ENCODE results near the gene NSF. TPM values are rescaled to one million over a fixed set of nuclear protein-coding genes. Genes with fewer than 3 reads are reported as not detected.

The NSF gene
- total RNA-seq, 4 donors from 2014 or later: 14.9 to 31.8 (median 18.7) TPM

DNA sequence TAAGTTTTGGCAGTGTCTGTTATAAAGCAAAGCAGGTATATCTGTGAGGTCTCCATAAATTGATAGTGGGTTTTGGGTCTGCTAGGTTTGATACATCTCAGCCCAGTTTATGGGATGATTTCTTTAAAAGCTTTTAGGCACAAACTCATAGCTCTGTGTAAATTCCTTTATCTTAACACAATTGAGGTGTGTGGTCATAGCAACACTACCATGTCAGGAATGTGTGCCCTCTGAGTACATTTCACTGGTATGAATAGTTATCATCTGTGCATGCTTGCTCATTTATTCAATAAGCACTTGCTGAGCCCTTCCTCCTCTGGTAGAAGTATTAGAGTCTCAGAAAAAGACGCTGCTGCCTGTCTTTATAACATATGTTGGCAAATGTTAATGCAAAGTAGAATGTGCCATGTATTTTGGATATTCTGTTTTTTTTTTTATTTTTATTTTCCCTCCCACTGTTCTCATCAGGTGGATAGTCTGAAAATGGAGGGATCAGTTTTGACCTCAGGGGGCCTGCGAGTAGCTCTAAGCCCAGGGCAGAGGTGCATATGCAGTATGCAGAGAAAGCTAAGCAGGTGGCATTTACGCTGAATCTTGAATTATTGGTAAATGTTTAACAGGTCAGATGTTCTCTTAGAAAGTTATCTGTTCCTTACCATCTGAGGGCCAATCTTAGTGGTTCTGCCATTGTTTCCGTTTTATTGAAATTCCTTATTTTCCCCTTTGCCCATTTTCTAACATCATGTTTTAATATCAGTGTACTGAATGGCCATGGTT is 137.3 kb downstream of the NSF start:
- H3K27me3 ChIP-seq: no peaks in the 10 kb centered on the region
- no peak overlapping the region for H3K4me3 ChIP-seq
- H3K9me3 ChIP-seq: no peaks in the 10 kb centered on the region
- H3K27ac ChIP-seq: no peak overlapping the region
- no peaks in the 10 kb centered on the region for H3K4me1 ChIP-seq
- WGBS, 2 donors: 90% methylated on average over 4 of the region's 4 CpGs
- no peak for DNase-seq (ENCODE audit: low spot score in 2 of 2)
- TF ChIP-seq, protein P1, sequence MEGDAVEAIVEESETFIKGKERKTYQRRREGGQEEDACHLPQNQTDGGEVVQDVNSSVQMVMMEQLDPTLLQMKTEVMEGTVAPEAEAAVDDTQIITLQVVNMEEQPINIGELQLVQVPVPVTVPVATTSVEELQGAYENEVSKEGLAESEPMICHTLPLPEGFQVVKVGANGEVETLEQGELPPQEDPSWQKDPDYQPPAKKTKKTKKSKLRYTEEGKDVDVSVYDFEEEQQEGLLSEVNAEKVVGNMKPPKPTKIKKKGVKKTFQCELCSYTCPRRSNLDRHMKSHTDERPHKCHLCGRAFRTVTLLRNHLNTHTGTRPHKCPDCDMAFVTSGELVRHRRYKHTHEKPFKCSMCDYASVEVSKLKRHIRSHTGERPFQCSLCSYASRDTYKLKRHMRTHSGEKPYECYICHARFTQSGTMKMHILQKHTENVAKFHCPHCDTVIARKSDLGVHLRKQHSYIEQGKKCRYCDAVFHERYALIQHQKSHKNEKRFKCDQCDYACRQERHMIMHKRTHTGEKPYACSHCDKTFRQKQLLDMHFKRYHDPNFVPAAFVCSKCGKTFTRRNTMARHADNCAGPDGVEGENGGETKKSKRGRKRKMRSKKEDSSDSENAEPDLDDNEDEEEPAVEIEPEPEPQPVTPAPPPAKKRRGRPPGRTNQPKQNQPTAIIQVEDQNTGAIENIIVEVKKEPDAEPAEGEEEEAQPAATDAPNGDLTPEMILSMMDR (IDR thresholded peaks at IDR 0.05): no peak
- no peak for TF ChIP-seq POLR2A (IDR thresholded peaks at IDR 0.05)
- no peak for TF ChIP-seq EP300 (IDR thresholded peaks at IDR 0.05)
- H3K36me3 ChIP-seq: peaks cover 0 to 44% (median 0%) of the 10 kb centered on the region in 3 donors

- TF ChIP-seq, protein P1 (IDR thresholded peaks at IDR 0.05): no peak
- TF ChIP-seq EP300 (IDR thresholded peaks at IDR 0.05): no peak
- no peak for TF ChIP-seq POLR2A (IDR thresholded peaks at IDR 0.05)
- no peaks in the 10 kb centered on the region for H3K4me1 ChIP-seq
- H3K36me3 ChIP-seq: peaks cover 0 to 55% (median 0%) of the 10 kb centered on the region in 3 donors
- WGBS, 2 donors: 90 to 93% methylated on average over 2 of the region's 2 CpGs
- DNase-seq (ENCODE audit: low spot score in 2 of 2): no peak
- H3K27ac ChIP-seq: no peak overlapping the region
- no peak overlapping the region for H3K4me3 ChIP-seq
- no peaks in the 10 kb centered on the region for H3K27me3 ChIP-seq
- no peaks in the 10 kb centered on the region for H3K9me3 ChIP-seq
Observed at GRCh38 chr17:46730026-46730425, 139.6 kb downstream of the NSF start.

DNA sequence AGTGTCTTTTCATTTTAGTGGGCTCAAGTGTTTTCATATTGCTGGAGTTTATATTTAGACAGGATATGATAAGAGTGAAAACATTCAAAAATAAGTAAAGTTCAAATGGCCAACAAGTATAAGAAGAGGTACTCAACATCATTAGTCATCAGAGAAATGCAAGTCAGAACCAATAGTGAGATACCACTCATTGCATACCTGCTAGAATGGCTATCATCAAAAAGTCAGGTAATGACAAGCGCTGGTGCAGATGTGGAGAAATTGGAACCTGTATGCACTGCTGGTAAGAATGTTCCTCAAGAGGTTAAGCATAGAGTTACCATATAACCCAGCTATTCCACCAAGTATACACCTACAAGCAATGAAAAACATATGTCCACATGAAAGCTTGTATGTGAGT is 140.2 kb downstream of the NSF start:
- H3K27ac ChIP-seq: no peak overlapping the region
- H3K27me3 ChIP-seq: no peaks in the 10 kb centered on the region
- no peaks in the 10 kb centered on the region for H3K9me3 ChIP-seq
- DNase-seq (ENCODE audit: low spot score in 2 of 2): no peak
- TF ChIP-seq EP300 (IDR thresholded peaks at IDR 0.05) (no peak), POLR2A (IDR thresholded peaks at IDR 0.05) (no peak)
- TF ChIP-seq, protein P1 (IDR thresholded peaks at IDR 0.05): no peak
- H3K4me1 ChIP-seq: no peaks in the 10 kb centered on the region
- peaks cover 0 to 55% (median 0%) of the 10 kb centered on the region in 3 donors for H3K36me3 ChIP-seq
- H3K4me3 ChIP-seq: no peak overlapping the region
- 94 to 96% methylated on average over 1 of the region's 1 CpG for WGBS, 2 donors

DNA sequence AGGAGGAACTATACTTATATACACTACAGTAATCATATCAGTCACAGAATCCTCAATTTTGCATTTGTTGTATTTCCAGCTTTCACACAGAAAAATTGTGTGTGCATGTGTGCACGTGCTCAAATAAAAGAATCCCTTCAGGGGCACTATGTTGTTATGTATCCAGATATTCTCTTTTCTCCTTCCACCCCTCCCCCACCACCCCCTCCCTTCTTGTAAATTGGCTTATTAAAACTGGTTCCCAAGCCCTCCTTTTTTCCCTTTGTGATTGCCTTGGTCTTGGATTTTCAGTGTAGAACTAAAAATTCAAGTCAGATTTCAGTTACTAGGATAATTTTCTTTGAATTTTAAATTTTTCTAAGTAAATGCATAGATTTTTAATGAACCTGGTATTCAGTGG is 141.7 kb downstream of the NSF start:
- H3K9me3 ChIP-seq: no peaks in the 10 kb centered on the region
- TF ChIP-seq POLR2A (IDR thresholded peaks at IDR 0.05): no peak
- no peak for TF ChIP-seq EP300 (IDR thresholded peaks at IDR 0.05)
- TF ChIP-seq, protein P1 (IDR thresholded peaks at IDR 0.05): no peak
- no peak for DNase-seq (ENCODE audit: low spot score in 2 of 2)
- H3K27ac ChIP-seq: no peak overlapping the region
- no peaks in the 10 kb centered on the region for H3K27me3 ChIP-seq
- H3K36me3 ChIP-seq: peaks cover 0 to 43% (median 0%) of the 10 kb centered on the region in 3 donors
- no peak overlapping the region for H3K4me3 ChIP-seq
- no peaks in the 10 kb centered on the region for H3K4me1 ChIP-seq
- 60 to 66% methylated on average over 1 of the region's 1 CpG for WGBS, 2 donors

DNA sequence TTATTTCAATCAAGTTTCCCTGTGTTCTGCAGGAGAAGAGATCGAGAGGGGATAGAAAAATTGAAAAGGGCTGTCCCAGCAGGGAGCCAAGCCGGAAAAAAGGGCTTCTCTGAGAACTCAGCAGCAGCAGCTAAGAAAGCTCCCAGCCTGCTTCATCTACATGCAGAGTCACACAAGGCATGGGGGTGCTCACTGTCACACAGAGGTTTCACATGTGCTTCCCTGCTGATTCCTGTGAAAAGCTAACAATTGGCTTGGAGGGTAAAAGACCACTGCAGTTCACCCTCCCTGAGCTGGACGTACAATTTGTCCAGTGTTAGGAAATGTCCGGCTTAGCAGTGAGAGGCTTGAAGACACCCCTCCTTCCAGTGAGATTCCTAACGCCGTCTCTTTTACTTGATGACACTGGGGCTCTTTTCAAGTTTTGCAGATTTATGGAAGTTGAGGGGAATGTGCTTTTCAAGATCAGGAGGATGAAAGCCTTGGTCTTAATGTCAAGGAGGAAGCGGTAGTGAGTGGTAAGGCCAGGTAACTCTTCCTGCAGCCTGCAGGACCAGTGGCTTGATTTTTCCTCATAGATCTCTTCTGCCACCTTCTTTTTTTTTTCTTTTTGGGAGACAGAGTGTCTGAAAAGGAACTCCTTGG is 142.4 kb downstream of the NSF start:
- Histone ChIP-seq H3K27ac (no peak overlapping the region), H3K9me3 (no peaks in the 10 kb centered on the region), H3K4me1 (no peaks in the 10 kb centered on the region), H3K27me3 (no peaks in the 10 kb centered on the region), H3K36me3 (peaks cover 0 to 36% (median 0%) of the 10 kb centered on the region in 3 donors), H3K4me3 (no peak overlapping the region)
- WGBS, 2 donors: 54 to 58% methylated on average over 7 of the region's 7 CpGs
- TF ChIP-seq EP300 (IDR thresholded peaks at IDR 0.05) (no peak), POLR2A (IDR thresholded peaks at IDR 0.05) (no peak)
- TF ChIP-seq, protein P1 (IDR thresholded peaks at IDR 0.05): no peak
- no peak for DNase-seq (ENCODE audit: low spot score in 2 of 2)
